HG02884 (cell line): ENCODE data around the gene ATP8A1.
"Not testable (repeated sequence)": the region's sequence is repeated elsewhere in the genome, so short reads cannot be mapped to it uniquely, and the experiment has no call there.

ENCODE experiments used
- ATAC-seq: cut with Tn5 transposase; IDR thresholded peaks from one replicate; pipeline ENCODE4 v1.9.1; 2021; ENCODE audit warnings: mild to moderate bottlenecking, moderate library complexity; ENCODE audit not compliant: unreplicated experiment

Gene ATP8A1

GRCh38 chr4:42656944-42657792, at the start of gene ATP8A1:
TSS of gene ATP8A1 (minus strand) at chr4:42657105. CDS start at chr4:42656873, 232 bp downstream.
- ATAC-seq, result peak; percentile 64

GRCh38 chr4:42706086-42706485, 49.2 kb upstream of the ATP8A1 start:
- no peak for ATAC-seq

- no peak for ATAC-seq
Observed at GRCh38 chr4:42703813-42704212, 46.9 kb upstream of the ATP8A1 start.

- ATAC-seq, result no peak
Observed at GRCh38 chr4:42702895-42703294, 46.0 kb upstream of the ATP8A1 start.

- ATAC-seq, result not testable (repeated sequence)
Observed at GRCh38 chr4:42701780-42702179, 44.9 kb upstream of the ATP8A1 start.

DNA sequence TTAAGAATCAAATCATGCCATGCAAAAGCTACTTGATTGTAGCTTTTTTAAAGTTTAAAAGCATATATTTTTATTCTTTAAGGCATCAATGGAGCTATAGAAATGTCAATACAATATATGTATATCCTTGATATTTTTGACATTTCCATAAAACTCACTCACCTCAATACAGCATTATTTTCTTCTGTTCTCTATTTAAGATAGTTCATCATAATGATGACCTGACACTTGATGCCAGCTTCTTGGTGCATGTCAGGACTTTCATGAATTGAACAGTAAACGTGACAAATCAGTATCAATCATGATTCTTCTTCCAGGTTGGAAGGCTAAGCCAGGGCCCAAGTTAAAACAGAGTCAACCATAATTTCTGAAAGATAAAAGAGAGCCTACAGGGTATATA, 33.6 kb upstream of the ATP8A1 start:
- no peak for ATAC-seq

GRCh38 chr4:42683393-42683792, 26.5 kb upstream of the ATP8A1 start:
- ATAC-seq, result no peak

GRCh38 chr4:42678512-42678911, 21.6 kb upstream of the ATP8A1 start:
- peak; percentile 65 for ATAC-seq

DNA sequence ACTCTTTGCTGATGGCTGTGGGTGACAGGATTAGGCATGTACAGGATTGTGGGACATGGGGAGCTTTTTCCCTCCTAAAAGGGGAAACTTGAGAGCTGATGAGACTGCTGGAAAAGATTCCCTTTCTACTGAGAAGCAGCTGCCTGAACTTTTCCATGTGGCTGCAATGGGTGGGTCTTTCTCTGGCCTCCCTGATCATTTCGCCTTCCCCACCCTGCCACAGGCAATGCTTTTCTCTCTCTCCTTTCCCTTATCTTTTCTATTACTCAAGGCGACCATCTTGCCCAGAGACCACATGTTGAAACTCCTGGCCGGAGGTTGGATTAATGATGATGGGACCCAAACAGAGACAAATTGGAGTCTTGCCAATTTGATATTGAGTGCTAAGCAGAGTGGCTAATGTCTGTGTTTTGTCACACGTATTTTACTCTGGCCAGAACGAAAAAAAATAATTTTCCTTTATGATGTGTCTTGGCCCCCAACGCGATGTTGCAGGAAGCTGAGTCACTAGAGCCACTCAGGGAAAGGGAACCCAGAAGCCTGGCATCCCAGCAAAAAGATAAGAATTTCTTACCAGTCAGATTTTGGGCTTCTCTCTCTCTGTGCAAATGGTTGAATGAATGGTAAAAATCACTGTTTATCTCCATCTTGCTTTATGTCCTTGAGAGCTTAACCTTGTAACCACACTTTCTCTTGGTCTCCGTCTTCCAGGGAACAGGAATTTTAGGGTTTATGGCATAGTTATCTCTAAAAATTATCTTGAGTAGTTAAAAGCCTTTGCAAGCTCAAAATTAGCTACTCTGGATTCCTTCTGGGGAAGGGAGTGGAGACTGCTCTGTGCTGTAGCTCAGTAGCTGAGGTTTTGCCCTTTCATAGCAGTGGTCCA, 19.4 kb upstream of the ATP8A1 start:
- ATAC-seq, result no peak

DNA sequence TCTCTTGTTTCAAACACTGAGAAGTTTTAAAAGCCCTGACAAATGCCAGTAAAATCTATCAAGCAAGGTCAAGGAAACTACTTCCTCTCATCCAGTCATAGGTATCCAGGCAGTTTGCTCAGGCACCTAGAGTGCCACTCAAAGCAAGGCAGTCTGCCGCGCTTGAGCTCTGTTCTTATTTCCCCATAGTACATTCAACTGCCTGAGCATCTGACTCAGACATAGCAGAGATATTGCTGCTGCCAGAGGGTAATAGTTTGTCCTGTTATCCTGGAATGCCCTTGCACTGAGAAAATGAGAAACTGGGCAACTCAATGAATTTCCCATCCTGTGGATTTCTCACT, 16.1 kb upstream of the ATP8A1 start:
- peak; percentile 65 for ATAC-seq

- no peak for ATAC-seq
Observed at GRCh38 chr4:42672359-42673081, 15.6 kb upstream of the ATP8A1 start.

DNA sequence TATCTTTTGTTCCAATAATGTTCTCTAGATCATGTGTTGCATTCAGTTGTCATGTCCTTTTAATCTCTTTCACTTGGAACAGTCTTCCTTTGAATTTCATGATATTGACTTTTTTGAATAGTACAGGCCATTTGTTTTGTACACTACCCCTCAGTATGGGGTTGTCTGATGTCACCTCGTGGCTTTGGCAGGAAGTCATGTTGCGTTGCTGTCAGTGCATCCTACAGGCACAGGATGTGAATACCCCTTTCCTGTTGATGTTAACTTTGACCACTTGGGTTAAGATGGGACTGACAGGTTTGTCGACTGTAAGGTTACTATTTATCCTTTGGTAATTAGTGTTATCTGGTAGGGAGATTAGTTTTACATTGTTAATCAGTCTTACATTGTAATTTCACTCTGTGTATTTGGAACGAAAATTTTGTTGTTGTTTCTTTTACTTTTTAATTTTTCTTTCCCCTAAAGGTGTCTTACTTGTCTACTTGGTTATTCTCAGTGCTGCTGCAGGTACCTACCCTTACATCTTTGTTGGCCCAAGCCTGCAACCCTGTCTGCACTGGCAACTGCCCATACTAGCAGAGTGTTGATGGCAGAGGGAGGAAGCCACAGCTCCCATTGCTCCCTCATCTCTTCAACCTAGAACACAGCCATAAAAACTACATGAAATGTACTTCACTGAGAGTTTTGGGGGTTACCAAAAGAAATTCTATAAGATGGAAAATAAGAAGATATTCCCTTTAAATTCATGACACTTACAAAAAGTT, 14.7 kb upstream of the ATP8A1 start:
- peak; percentile 54 for ATAC-seq

DNA sequence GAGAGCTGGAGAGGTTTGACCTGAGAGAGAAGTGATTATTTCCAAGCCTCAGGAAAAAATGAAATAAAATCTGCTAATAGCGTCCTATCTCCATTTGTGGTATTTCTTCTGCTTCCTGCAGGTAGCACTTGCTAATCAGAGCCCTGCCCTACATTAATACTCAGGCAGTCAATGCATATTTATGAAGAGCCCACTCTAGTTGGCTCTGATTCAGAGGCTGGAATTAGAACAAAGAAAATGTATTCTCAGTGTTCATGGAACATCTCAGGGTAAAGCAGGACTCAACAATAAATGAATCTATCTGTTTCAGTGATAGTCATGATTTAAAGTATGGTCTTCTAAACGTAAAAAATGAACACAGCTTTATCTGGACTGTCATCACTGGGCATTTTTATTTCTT, 1.4 kb upstream of the ATP8A1 start:
- no peak for ATAC-seq

- no peak for ATAC-seq
Observed at GRCh38 chr4:42656679-42656943, 294 bp downstream of the ATP8A1 start.

DNA sequence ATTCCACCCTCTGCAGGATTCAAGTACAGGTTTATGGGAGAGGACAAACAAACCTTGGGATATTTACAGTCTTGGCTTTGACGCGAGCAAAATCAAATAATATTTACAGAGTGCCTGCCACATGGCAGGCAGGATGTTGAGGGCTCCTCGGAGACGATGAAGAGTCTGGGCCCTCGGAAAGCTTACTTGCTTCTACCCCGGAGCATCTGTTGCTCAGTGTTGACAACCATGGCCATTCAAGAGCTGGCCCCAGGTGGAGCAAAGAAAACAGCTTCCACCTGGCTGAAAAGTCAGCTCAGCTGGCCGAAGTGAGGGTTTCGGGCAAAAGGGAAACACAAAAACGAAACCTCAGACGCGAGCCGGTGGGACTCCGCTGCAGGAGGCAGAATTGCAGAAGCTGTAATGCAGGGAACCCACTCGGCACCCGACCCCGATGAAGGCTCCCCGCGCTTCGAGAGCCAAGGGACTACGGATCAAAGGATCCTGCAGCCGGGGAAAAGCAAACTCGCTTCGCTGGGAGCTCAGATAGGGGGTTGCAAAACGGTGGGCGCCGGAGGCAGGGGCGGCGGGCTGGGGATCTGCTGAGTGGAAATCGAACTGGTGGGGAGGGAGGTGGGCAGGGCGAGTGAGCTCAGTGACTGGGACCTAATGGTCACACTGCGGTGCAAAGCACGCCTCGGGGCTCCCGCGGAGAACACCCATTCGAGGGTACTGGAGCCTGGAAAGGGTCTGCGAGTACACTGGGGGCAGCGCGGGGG, 805 bp downstream of the ATP8A1 start:
- peak; percentile 14 for ATAC-seq

DNA sequence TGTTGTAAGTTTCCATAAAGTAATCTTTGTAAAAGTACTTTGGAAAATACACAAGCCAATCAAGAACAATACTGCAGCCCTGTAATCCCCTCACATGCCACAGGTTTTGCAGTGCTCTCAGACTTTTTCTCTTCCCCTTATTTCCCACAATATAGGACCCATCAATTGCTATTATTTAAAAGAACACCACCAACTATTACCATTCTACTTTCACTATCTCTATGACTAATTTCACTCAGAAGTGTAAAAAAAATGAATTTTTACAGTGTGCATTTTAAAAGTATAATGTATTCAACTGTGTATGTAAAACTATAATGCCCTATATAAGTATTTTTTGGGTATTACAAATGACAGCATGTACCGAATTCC, 1.7 kb downstream of the ATP8A1 start:
- no peak for ATAC-seq

GRCh38 chr4:42654631-42655268, 2.2 kb downstream of the ATP8A1 start:
- peak; percentile 13 for ATAC-seq

GRCh38 chr4:42653626-42654560, 3.0 kb downstream of the ATP8A1 start:
- ATAC-seq, result no peak
